ENCODE results near the gene IPO5. TPM values are rescaled to one million over a fixed set of nuclear protein-coding genes. Genes with fewer than 3 reads are reported as not detected.

IPO5 gene
- total and polyA plus RNA-seq, 2 donors from 2014 or later = 32.2 to 92.0 TPM

DNA sequence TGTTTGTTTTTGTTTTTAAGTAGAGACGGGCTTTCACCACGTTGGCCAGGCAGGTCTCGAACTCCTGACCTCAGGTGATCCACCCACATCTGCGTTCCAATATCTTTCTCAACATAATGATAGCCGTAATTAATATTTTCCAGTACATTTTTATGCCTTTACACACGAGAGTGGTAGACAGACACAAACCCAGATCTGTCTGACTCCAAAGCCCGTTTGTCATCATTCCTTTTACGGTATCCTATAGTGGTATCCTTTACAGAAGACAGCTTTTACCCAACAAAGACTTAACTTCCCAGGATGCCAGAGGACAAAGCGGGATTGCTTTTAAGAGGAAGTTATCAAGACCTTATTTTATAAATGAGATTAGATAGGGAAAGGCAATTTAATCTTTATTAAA lies 59.8 kb downstream of the IPO5 start:
- no peak overlapping the region for H3K9ac ChIP-seq (ENCODE audit: low read length in 3 of 3)
- no peak for DNase-seq
- intact Hi-C loops (cut with DNase I) = no loop called here
- TF ChIP-seq, protein P1, sequence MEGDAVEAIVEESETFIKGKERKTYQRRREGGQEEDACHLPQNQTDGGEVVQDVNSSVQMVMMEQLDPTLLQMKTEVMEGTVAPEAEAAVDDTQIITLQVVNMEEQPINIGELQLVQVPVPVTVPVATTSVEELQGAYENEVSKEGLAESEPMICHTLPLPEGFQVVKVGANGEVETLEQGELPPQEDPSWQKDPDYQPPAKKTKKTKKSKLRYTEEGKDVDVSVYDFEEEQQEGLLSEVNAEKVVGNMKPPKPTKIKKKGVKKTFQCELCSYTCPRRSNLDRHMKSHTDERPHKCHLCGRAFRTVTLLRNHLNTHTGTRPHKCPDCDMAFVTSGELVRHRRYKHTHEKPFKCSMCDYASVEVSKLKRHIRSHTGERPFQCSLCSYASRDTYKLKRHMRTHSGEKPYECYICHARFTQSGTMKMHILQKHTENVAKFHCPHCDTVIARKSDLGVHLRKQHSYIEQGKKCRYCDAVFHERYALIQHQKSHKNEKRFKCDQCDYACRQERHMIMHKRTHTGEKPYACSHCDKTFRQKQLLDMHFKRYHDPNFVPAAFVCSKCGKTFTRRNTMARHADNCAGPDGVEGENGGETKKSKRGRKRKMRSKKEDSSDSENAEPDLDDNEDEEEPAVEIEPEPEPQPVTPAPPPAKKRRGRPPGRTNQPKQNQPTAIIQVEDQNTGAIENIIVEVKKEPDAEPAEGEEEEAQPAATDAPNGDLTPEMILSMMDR (IDR thresholded peaks at IDR 0.05; ENCODE audit: borderline replicate concordance, extremely low read depth, insufficient read depth) = no peak
- FAIRE-seq = no peak
- H3K27ac ChIP-seq (ENCODE audit: low read depth in 2 of 2, low read length in 2 of 2) = no peak overlapping the region
- H3K27me3 ChIP-seq (ENCODE audit: control insufficient read depth, insufficient read depth, low read length) = no peaks in the 10 kb centered on the region
- H3K9me3 ChIP-seq (ENCODE audit: control insufficient read depth in 2 of 3, insufficient read depth in 1 of 3, low read length in 3 of 3) = no peaks in the 10 kb centered on the region
- H3K4me3 ChIP-seq (ENCODE audit: low read length in 3 of 3) = no peak overlapping the region
- H3K4me1 ChIP-seq (ENCODE audit: control insufficient read depth in 2 of 3, insufficient read depth in 2 of 3, low read depth in 1 of 3, low read length in 3 of 3) = no peaks in the 10 kb centered on the region
- H3K36me3 ChIP-seq (ENCODE audit: control insufficient read depth in 2 of 3, insufficient read depth in 3 of 3, low read length in 3 of 3) = peaks cover 7 to 36% (median 35%) of the 10 kb centered on the region in 3 donors

DNA sequence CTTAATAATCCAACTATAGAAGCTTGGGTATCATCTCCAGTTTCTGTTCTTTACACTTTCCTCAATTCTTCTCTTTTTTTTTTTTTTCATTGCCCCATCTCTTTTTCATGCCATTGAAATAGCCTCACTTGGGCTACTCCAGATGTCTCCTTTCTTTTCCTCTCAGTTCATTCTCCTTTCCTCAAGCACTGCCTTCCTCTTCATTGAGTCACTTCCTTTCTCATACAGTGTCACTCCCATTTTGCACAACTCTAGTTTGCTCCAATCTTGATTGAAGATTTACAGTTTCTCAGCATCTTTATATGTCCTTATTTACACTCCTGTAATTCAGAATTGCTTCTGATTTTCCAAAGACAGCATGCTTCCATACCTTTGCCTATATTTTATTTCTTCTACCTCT lies 61.3 kb downstream of the IPO5 start:
- no peaks in the 10 kb centered on the region for H3K27me3 ChIP-seq (ENCODE audit: control insufficient read depth, insufficient read depth, low read length)
- intact Hi-C loops (cut with DNase I) = no loop called here
- H3K9ac ChIP-seq (ENCODE audit: low read length in 3 of 3) = no peak overlapping the region
- H3K27ac ChIP-seq (ENCODE audit: low read depth in 2 of 2, low read length in 2 of 2) = no peak overlapping the region
- peaks cover 11 to 35% (median 33%) of the 10 kb centered on the region in 3 donors for H3K36me3 ChIP-seq (ENCODE audit: control insufficient read depth in 2 of 3, insufficient read depth in 3 of 3, low read length in 3 of 3)
- DNase-seq (no peak), FAIRE-seq (no peak)
- no peaks in the 10 kb centered on the region for H3K4me1 ChIP-seq (ENCODE audit: control insufficient read depth in 2 of 3, insufficient read depth in 2 of 3, low read depth in 1 of 3, low read length in 3 of 3)
- no peaks in the 10 kb centered on the region for H3K9me3 ChIP-seq (ENCODE audit: control insufficient read depth in 2 of 3, insufficient read depth in 1 of 3, low read length in 3 of 3)
- H3K4me3 ChIP-seq (ENCODE audit: low read length in 3 of 3) = no peak overlapping the region
- TF ChIP-seq, protein P1 (IDR thresholded peaks at IDR 0.05; ENCODE audit: borderline replicate concordance, extremely low read depth, insufficient read depth) = no peak

DNA sequence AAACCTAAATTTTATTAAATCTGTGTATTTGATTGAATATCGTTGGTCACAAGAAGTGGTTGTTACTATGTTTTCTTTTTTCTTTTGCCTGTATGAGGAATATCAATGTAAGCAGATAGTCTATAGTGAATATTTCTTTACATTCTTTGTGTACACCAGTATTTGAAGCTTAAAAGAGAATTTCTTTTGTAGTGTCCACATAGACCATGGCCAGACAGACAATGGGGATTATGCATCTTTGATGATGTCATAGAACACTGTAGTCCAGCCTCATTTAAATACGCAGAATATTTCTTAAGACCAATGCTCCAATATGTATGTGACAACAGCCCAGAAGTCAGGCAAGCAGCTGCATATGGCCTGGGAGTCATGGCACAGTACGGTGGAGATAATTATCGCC lies 64.8 kb downstream of the IPO5 start:
- no peak for DNase-seq
- FAIRE-seq = no peak
- H3K9ac ChIP-seq (ENCODE audit: low read length in 3 of 3) = no peak overlapping the region
- H3K4me1 ChIP-seq (ENCODE audit: control insufficient read depth in 2 of 3, insufficient read depth in 2 of 3, low read depth in 1 of 3, low read length in 3 of 3) = no peaks in the 10 kb centered on the region
- H3K36me3 ChIP-seq (ENCODE audit: control insufficient read depth in 2 of 3, insufficient read depth in 3 of 3, low read length in 3 of 3) = peaks cover 18 to 40% (median 38%) of the 10 kb centered on the region in 3 donors
- TF ChIP-seq, protein P1 (IDR thresholded peaks at IDR 0.05; ENCODE audit: borderline replicate concordance, extremely low read depth, insufficient read depth) = no peak
- no peaks in the 10 kb centered on the region for H3K9me3 ChIP-seq (ENCODE audit: control insufficient read depth in 2 of 3, insufficient read depth in 1 of 3, low read length in 3 of 3)
- H3K4me3 ChIP-seq (ENCODE audit: low read length in 3 of 3) = no peak overlapping the region
- H3K27ac ChIP-seq (ENCODE audit: low read depth in 2 of 2, low read length in 2 of 2) = no peak overlapping the region
- intact Hi-C loops (cut with DNase I) = no loop called here
- H3K27me3 ChIP-seq (ENCODE audit: control insufficient read depth, insufficient read depth, low read length) = no peaks in the 10 kb centered on the region

DNA sequence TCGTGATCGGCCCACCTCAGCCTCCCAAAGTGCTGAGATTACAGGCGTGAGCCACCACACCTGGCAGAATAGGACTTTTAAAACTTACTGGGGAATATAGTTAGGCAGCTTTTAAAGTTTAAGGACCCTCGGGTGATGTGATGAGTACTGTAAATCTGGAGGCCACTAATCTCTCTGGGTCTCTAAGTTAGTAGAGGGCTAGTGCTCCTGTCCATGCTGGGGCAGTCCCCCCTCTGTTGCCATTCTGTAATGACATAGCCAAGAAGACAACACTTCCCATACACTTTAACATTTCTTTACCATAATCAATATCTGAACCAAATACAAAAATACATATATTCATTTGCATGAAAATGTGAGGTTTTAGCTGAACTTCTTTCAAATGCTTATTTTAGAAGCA lies 65.7 kb downstream of the IPO5 start:
- H3K36me3 ChIP-seq (ENCODE audit: control insufficient read depth in 2 of 3, insufficient read depth in 3 of 3, low read length in 3 of 3) = peaks cover 20 to 37% (median 33%) of the 10 kb centered on the region in 3 donors
- no peak for DNase-seq
- no peaks in the 10 kb centered on the region for H3K4me1 ChIP-seq (ENCODE audit: control insufficient read depth in 2 of 3, insufficient read depth in 2 of 3, low read depth in 1 of 3, low read length in 3 of 3)
- H3K27me3 ChIP-seq (ENCODE audit: control insufficient read depth, insufficient read depth, low read length) = no peaks in the 10 kb centered on the region
- no peak overlapping the region for H3K27ac ChIP-seq (ENCODE audit: low read depth in 2 of 2, low read length in 2 of 2)
- H3K4me3 ChIP-seq (ENCODE audit: low read length in 3 of 3) = no peak overlapping the region
- no peaks in the 10 kb centered on the region for H3K9me3 ChIP-seq (ENCODE audit: control insufficient read depth in 2 of 3, insufficient read depth in 1 of 3, low read length in 3 of 3)
- intact Hi-C loops (cut with DNase I) = no loop called here
- no peak overlapping the region for H3K9ac ChIP-seq (ENCODE audit: low read length in 3 of 3)
- TF ChIP-seq, protein P1 (IDR thresholded peaks at IDR 0.05; ENCODE audit: borderline replicate concordance, extremely low read depth, insufficient read depth) = no peak
- FAIRE-seq = no peak
